ENCODE measurements around the gene ADARB2. TPM values are rescaled to one million over a fixed set of nuclear protein-coding genes. Genes with fewer than 3 reads are reported as not detected.

The ADARB2 gene
- total RNA-seq, 1 experiment from 2014 or later: not detected

DNA sequence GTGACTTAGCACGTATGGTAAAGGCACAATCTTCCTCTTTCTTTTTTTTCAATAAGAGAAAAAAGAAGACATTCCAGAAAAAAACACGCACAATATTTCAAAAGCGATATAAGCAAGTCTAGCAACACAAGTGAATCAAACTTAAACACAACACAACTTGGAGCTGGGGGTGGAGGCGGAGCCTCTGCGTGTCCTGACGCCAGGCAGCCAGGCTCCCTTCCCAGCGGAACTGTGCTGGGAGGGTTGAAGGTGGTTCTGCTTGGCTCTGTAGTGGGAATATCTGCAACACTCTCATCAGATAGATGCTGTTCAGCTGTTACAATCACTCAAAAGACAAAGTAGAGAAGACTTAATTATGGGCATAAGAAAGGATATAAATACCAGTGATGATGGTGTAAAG lies 469.8 kb downstream of the ADARB2 start:
- Mint-ChIP-seq H3K4me3 (ENCODE audit: low read depth, unreplicated experiment) (no peak overlapping the region), H3K9me3 (ENCODE audit: low read depth, unreplicated experiment) (no peaks in the 10 kb centered on the region), H3K27ac (ENCODE audit: unreplicated experiment) (no peak overlapping the region), H3K36me3 (ENCODE audit: insufficient read depth, unreplicated experiment) (no peaks in the 10 kb centered on the region), H3K27me3 (ENCODE audit: unreplicated experiment) (peaks cover 62% of the 10 kb centered on the region), H3K4me1 (ENCODE audit: low read depth, unreplicated experiment) (no peaks in the 10 kb centered on the region)
- BruUV-seq (replicated peaks): no TSS peak
- intact Hi-C loops (cut with micrococcal nuclease; ENCODE audit: unreplicated experiment): loop anchor here (10.0 kb wide), 1 partner anchor 67 kb away; no protein-coding TSS in a partner anchor
- TF ChIP-seq, protein P1, sequence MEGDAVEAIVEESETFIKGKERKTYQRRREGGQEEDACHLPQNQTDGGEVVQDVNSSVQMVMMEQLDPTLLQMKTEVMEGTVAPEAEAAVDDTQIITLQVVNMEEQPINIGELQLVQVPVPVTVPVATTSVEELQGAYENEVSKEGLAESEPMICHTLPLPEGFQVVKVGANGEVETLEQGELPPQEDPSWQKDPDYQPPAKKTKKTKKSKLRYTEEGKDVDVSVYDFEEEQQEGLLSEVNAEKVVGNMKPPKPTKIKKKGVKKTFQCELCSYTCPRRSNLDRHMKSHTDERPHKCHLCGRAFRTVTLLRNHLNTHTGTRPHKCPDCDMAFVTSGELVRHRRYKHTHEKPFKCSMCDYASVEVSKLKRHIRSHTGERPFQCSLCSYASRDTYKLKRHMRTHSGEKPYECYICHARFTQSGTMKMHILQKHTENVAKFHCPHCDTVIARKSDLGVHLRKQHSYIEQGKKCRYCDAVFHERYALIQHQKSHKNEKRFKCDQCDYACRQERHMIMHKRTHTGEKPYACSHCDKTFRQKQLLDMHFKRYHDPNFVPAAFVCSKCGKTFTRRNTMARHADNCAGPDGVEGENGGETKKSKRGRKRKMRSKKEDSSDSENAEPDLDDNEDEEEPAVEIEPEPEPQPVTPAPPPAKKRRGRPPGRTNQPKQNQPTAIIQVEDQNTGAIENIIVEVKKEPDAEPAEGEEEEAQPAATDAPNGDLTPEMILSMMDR (IDR thresholded peaks at IDR 0.05; ENCODE audit: unreplicated experiment): no peak
- CTCF ChIA-PET: no interaction called here
- DNase-seq: no peak

DNA sequence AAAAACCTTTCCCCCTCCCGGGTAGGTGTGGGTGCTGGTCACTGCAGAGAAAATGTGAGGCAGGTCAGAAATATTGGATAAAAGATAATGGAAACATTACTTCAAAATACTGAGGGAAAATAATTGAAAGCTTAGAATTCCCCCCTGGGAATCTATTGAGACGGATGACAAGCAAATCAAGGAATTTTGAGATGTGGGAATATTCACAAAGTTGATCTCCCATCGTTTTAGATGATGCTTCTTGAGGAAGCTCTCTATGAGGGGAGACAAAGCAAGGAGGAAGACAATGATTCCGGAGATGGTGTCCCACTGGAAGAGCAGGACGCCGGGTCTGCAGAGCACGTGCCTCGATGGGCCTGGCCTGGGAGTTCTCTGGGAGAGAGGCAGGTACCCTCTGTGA lies 470.2 kb downstream of the ADARB2 start:
- H3K9me3 Mint-ChIP-seq (ENCODE audit: low read depth, unreplicated experiment): no peaks in the 10 kb centered on the region
- H3K4me3 Mint-ChIP-seq (ENCODE audit: low read depth, unreplicated experiment): no peak overlapping the region
- TF ChIP-seq, protein P1 (IDR thresholded peaks at IDR 0.05; ENCODE audit: unreplicated experiment): no peak
- H3K27ac Mint-ChIP-seq (ENCODE audit: unreplicated experiment): no peak overlapping the region
- intact Hi-C loops (cut with micrococcal nuclease; ENCODE audit: unreplicated experiment): loop anchor here (10.0 kb wide), 1 partner anchor 68 kb away; no protein-coding TSS in a partner anchor
- no peaks in the 10 kb centered on the region for H3K36me3 Mint-ChIP-seq (ENCODE audit: insufficient read depth, unreplicated experiment)
- CTCF ChIA-PET: interaction anchor here (0.6 kb wide), 1 partner anchor 233 kb away, joined by 4 read pairs; no protein-coding TSS in a partner anchor
- DNase-seq: no peak
- no TSS peak for BruUV-seq (replicated peaks)
- no peaks in the 10 kb centered on the region for H3K4me1 Mint-ChIP-seq (ENCODE audit: low read depth, unreplicated experiment)
- H3K27me3 Mint-ChIP-seq (ENCODE audit: unreplicated experiment): peaks cover 59% of the 10 kb centered on the region

DNA sequence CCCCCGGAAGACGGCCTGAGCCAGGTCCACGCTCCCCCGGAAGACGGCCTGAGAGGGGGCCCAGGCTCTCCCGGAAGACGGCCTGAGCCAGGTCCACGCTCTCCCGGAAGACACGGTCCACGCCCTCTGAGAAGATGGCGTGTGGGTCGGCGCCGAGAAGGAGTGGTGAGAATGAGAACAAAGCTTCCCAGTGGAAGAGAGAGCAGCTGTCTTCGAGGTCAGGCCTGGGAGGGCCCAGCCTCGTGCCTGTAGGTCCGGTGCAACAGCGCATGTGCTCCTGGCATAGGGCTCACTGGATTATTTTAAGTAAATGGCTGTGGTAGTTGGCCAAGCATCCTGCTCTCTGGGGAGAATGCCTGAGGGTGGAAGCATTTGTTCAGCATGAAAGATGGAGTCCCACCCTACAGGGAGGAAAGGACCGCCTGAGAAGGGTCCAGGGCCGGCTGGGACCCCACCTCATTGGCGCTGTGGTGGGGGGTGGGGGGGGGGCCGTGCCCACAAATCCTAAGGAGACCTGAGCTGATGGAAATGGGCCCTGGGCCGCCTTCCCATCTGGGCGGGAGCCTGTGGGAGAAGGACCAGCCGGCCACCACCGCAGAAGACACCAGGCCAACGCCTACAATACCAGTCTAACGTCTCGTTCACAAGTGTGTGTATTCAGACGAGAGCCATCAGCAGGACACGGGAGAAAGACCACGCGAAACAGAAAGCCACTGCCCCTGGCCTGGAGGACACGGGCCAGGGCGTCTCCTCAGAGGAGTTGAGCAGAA lies 471.1 kb downstream of the ADARB2 start:
- no peaks in the 10 kb centered on the region for H3K4me1 Mint-ChIP-seq (ENCODE audit: low read depth, unreplicated experiment)
- TF ChIP-seq, protein P1 (IDR thresholded peaks at IDR 0.05; ENCODE audit: unreplicated experiment): no peak
- H3K27me3 Mint-ChIP-seq (ENCODE audit: unreplicated experiment): peaks cover 51% of the 10 kb centered on the region
- no TSS peak for BruUV-seq (replicated peaks)
- CTCF ChIA-PET: interaction anchor here (0.6 to 0.7 kb wide), 2 partner anchors 16 to 232 kb away, joined by 3 to 4 read pairs; no protein-coding TSS in a partner anchor
- DNase-seq: no peak
- H3K27ac Mint-ChIP-seq (ENCODE audit: unreplicated experiment): no peak overlapping the region
- intact Hi-C loops (cut with micrococcal nuclease; ENCODE audit: unreplicated experiment): loop anchor here (10.0 kb wide), 1 partner anchor 69 kb away; no protein-coding TSS in a partner anchor
- no peaks in the 10 kb centered on the region for H3K9me3 Mint-ChIP-seq (ENCODE audit: low read depth, unreplicated experiment)
- H3K36me3 Mint-ChIP-seq (ENCODE audit: insufficient read depth, unreplicated experiment): no peaks in the 10 kb centered on the region
- no peak overlapping the region for H3K4me3 Mint-ChIP-seq (ENCODE audit: low read depth, unreplicated experiment)

DNA sequence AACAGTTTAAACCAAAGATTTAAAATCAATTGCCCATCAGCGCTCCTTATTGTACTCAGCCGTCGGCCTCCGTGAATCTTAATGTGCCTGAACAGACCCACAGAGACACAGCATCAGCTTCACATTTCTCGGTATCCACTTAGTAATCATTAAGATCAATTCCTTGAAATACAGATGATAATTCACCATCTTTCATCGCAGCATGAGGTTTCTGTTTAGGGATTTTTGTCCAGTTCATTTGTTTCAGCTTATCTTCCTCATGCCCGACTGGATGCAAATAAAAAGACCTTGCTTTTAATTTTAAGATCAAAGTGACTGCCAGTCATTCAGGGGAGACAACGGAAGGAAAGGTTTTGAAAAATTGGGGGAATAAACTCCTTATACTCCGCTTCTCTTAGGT lies 473.3 kb downstream of the ADARB2 start:
- TF ChIP-seq, protein P1 (IDR thresholded peaks at IDR 0.05; ENCODE audit: unreplicated experiment): no peak
- DNase-seq: no peak
- Mint-ChIP-seq H3K27ac (ENCODE audit: unreplicated experiment) (no peak overlapping the region), H3K4me3 (ENCODE audit: low read depth, unreplicated experiment) (no peak overlapping the region), H3K4me1 (ENCODE audit: low read depth, unreplicated experiment) (no peaks in the 10 kb centered on the region), H3K9me3 (ENCODE audit: low read depth, unreplicated experiment) (peaks cover 1% of the 10 kb centered on the region), H3K36me3 (ENCODE audit: insufficient read depth, unreplicated experiment) (no peaks in the 10 kb centered on the region), H3K27me3 (ENCODE audit: unreplicated experiment) (peaks cover 40% of the 10 kb centered on the region)
- intact Hi-C loops (cut with micrococcal nuclease; ENCODE audit: unreplicated experiment): loop anchor here (10.0 kb wide), 1 partner anchor 71 kb away; no protein-coding TSS in a partner anchor
- no TSS peak for BruUV-seq (replicated peaks)
- CTCF ChIA-PET: no interaction called here

Data from Calu3 (cell line).